GM12865 (cell line): ENCODE data around the gene IFT25.

Experiments used
- DNase-seq: peaks from one replicate; pipeline ENCODE4 v3.0.0; 2010; ENCODE audit warnings: low read depth
- H3K4me3 ChIP-seq: 2 replicates; pipeline ENCODE4 v1.5.1; 2011; ENCODE audit warnings: mild to moderate bottlenecking, low read depth, low read length, control low read depth
- TF ChIP-seq, protein P1 (sequence below): IDR thresholded peaks from 2 replicates; pipeline ENCODE4 v1.5.1; 2011; ENCODE audit warnings: low read length, control low read depth, low read depth, inconsistent platforms; ENCODE audit not compliant: insufficient read depth; ENCODE audit errors: missing control alignments

IFT25 gene

DNA sequence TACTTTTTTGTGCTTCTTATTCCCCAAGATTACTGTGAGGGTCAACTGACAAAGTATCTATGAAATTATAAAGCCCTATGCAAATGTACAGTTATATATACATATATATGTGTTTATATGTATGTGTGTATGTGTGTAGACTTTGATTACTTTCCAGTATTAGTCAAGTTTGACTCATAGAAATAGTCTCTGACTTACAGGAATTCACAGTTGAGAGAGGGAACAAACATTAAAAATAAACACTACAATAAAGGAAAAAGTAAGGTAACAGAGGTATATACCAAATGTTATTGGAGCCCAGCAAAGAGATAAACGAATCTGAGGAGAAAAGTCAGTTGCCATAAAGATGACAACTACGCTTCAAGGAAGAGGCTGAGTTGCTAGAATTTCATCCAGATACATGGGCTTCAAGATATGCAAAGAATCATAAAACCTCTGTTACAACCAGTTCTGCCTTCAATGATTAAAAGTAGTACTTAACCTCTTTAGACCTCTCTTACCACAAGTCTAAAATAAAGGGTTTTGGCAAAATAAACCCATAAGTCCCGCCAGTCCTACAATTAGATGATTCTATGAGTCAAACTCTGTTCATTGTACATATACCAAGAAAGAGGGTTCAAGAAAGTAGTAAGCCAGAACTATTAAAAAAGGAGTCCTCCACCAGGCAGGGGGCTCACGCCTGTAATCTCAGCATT, 7.2 kb downstream of the IFT25 start:
- TF ChIP-seq, protein P1, sequence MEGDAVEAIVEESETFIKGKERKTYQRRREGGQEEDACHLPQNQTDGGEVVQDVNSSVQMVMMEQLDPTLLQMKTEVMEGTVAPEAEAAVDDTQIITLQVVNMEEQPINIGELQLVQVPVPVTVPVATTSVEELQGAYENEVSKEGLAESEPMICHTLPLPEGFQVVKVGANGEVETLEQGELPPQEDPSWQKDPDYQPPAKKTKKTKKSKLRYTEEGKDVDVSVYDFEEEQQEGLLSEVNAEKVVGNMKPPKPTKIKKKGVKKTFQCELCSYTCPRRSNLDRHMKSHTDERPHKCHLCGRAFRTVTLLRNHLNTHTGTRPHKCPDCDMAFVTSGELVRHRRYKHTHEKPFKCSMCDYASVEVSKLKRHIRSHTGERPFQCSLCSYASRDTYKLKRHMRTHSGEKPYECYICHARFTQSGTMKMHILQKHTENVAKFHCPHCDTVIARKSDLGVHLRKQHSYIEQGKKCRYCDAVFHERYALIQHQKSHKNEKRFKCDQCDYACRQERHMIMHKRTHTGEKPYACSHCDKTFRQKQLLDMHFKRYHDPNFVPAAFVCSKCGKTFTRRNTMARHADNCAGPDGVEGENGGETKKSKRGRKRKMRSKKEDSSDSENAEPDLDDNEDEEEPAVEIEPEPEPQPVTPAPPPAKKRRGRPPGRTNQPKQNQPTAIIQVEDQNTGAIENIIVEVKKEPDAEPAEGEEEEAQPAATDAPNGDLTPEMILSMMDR, result no peak
- DNase-seq, result no peak

DNA sequence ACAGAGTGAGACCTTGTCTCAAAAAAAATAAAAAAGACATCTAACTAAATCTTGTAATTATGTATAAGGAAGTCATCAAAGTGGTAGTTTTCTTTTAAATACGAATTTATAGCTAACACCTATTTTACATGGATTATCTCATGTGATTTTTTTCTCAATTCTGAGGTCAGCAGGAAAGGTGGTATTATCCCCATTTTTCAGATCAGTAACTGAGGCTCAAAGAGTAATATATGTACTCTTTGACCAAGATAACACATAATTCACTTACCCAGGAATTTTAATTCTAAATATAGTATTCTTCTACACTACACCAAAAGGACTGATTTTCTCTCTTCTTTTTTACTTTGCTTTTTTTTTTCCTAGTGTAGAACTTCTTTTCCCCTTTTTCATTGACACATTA, 9.1 kb downstream of the IFT25 start:
- TF ChIP-seq, protein P1, result no peak

More for the DNA sequence above, 7.2 kb downstream of the IFT25 start:
- no peak overlapping the region for H3K4me3 ChIP-seq

DNA sequence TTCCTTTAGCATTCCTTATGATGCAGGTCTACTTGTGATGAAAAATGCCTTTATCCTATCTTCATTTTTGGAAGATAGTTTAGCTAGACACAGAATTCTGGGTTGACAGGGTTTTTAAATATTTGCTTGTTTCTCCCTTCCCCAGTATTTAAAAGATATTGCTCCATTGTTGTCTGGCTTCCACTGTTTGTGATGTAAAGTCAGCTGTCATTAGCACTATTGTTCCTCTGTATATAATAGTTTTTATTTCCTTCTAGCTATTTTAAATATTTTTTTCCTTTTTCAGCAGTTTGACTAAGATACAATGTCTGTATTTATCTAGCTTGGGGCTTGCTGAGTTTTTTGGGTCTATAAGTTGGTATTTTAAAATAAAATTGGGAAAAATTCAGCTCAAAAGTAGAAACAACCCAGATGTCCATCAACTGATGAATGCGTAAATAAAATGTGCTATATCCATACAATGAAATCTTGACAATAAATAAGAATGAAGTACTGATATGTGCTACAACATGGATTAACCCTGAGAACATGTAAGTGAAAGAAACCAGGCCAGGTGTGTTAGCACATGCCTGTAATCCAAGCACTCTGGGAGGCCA, 11.2 kb downstream of the IFT25 start:
- TF ChIP-seq, protein P1, result no peak
- H3K4me3 ChIP-seq, result no peak overlapping the region
- no peak for DNase-seq

More for the DNA sequence above, 9.1 kb downstream of the IFT25 start:
- H3K4me3 ChIP-seq, result no peak overlapping the region
- no peak for DNase-seq

DNA sequence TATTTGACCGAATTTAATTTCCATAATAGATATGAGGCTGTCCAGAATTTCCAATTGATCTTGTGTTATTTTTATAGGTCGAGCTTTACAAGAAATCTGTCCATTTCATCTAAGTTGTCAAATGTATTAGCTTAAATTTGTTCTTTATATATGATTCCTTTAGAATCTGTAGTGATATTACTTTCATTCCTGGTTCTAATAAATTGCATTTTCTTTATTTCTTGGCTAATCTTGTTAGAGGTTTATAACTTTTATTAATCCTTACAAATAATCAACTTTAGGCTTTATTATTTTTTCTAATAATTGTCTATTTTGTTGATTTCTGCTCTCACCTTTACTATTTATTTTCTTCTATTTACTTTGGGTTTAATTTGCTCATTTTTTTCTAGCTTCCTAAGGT, 14.0 kb downstream of the IFT25 start:
- TF ChIP-seq, protein P1, result no peak
- no peak overlapping the region for H3K4me3 ChIP-seq
- no peak for DNase-seq

DNA sequence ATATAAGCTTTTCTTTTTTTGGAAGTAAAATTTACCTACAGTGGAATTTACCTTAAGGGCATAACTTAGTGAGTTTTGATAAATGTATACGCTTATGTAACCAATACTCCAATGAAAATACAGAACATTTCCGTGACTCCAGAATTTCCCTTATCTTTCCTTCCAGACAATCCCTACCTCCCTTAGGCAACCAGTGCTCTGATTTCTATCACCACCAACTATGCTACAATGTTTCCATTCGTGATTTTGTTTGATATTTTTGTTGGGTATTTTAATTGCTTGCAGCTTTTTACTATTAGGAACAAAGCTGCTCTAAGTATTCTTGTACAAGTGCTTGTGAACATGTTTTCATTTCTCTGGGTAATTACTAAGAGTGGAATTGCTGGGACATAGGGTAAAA, 14.6 kb downstream of the IFT25 start:
- TF ChIP-seq, protein P1, result no peak
- DNase-seq, result no peak
- H3K4me3 ChIP-seq, result no peak overlapping the region

DNA sequence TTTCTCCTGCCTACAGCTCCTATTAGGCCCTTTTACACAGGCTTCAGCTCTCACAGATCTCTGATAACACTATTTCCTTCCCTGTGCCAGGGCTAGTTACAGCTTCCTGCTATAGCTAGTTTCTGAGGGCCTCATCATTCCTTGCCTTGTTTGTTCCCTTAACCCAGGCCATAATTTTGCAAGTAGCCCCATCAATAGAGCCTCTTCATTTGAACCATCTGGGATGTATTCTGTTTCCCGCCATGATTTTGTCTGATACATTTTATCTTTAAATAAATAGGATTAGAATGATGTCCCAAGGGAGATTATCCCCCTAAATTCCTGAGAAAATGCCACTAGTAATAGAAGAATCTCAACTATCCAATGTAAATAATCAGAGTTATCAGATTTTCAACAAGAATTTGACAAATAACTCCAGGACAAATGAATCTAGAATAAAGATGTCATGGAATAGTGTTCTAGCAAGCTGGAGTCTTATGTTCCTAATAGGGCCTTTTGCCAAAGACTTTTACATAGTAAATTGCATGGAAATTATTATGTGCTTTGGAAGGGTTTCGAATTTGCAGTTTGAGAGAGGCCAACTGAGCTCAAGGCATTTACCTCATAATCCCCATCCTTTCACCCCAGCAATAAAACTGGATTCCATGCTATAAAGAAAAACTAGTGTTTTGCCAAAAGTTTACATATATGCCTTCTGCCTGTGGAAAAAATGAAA, 16.1 kb downstream of the IFT25 start:
- no peak overlapping the region for H3K4me3 ChIP-seq
- TF ChIP-seq, protein P1, result no peak
- no peak for DNase-seq
